Prostate gland (tissue), 2 donors: ENCODE data around the gene GEMIN4.

Experiments used
- CTCF ChIP-seq, 4 experiments: fragments of 200-600 bp in 2 of 4; fragments of 450-650 bp in 2 of 4; sonication (generic) in 2 of 4; IDR thresholded peaks; 1 replicate in 3 of 4; 2 replicates in 1 of 4; pipeline ENCODE4 v1.5.1; 2016 to 2019; ENCODE audit warnings: antibody characterized with exemption in 4 of 4, mild to moderate bottlenecking in 2 of 4, moderate library complexity in 2 of 4
- POLR2AphosphoS5 ChIP-seq: sonication (generic); formaldehyde crosslinking; IDR thresholded peaks from one replicate; pipeline ENCODE4 v1.6.1; 2017; ENCODE audit warnings: antibody characterized with exemption

- TF ChIP-seq CTCF (IDR thresholded peaks at IDR 0.05) (no peak), POLR2AphosphoS5 (no peak)
Measured at GRCh38 chr17:750431-751037, 1.5 kb downstream of the GEMIN4 start.
